ENCODE data around the gene MLC1. TPM values are rescaled to one million over a fixed set of nuclear protein-coding genes. Genes with fewer than 3 reads are reported as not detected.

Gene MLC1
- polyA plus RNA-seq, 1 donor: 1.3 TPM

DNA sequence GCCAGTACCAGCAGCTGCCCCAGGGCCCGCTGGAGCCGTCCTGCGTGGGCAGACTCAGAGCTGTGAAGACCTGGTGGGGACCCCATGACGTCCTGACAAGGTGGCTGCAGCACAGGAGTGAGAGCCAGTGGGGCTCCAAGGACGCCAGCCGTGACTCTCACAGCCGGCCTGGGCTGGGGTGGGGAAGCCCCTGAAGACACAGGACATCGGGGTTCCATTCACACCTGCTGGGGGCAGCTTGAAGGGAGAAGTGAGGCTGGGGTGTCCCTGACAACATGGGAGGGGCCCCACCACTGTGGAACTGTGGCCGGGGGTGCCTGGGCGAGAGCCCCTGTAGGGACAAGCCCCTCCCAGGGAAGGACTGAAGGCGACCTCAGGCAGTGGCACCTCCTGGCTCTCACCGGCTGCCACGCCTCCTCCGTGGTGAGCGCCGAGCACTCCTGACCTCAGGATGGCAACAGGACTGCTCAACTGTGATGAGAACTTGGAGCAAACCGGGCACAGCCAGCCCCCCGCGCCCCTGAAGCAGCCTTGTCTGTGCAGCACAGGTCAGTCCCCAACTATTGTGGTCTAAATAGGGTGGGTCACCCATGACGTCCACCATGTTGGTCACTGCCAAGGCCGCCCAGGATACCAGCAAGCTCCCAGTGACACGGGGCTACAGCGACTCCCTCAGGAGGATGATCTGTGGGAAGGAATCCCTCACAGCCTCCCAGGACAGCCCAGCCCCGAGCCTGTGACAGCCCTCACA, 49.9 kb downstream of the MLC1 start:
- no peak for DNase-seq

DNA sequence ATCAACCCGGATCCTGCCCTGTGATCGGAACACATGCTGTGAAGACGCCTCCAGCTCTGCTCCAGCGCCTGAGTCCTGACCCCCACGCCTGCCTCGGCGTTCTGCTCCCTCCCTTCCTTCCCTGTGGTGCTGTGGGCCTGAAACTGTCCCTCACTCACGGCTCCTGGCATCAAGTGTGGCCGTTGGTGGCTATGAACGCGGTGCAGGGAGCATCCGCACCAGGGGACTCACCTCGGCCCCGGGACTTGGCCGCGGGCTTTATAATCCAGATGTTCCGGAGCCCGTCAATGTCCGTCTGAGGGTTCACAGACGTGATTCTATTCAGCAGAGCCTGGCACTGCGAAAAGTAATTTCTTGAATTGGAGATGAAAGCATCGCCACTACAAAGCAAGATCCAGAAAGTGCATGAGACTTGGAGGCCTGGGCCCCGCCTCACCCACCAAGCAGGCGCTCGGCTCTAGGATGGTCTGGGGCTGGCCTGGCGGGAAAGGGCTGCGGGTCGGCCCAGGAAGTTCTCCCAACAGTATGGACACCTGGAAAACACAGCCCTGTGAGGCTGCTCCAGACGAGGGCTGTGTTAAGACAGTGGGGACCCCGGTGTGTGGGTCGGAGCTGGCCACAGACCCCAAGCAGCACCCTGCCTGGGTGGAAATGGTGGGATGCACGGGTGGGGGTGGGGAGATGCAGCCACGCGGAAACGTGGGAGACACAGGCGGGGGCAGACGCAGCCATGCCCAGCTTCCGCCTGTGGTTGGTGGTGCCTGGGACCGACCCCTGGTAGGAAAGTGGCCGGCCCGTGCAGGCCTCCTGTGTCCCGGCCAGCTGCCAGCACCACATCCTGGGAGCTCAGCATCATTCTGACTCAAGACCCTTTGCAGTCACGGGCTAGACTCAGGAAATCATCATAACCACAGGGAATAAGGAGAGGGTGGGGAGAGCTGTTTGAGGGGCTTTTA, 50.8 kb downstream of the MLC1 start:
- no peak for DNase-seq

DNA sequence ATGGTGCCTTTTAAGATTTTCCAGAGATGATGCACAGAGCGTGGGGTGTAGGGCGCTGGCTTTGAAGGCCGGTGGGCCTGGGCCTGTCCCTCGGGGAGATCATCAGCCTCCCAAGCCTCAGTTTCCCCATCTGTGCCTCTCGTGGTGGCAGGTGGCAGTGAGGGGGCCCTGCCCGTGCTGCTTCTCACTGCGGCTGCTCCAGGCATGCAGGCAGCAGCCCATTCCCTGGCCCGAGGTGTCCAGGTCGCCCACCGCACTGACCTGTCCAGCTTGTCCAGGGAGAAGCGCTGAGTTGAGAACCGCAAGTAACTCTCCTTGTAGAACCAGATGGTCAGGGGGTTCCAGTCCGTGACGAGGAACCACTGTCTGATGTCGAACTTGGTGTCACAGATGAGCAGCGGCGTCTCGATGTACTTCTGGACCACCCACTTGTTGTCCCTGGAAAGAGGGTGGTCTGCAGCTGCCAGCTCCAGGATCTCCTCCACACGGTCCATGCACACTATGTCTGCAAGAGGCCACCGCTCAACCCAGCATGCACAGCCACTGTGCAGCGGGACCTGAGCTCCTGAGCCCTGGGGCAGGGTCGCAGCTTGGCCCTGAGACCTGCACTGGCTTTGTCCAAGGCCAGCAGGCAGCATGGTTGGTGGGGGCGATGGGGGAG, 52.2 kb downstream of the MLC1 start:
- DNase-seq: no peak

DNA sequence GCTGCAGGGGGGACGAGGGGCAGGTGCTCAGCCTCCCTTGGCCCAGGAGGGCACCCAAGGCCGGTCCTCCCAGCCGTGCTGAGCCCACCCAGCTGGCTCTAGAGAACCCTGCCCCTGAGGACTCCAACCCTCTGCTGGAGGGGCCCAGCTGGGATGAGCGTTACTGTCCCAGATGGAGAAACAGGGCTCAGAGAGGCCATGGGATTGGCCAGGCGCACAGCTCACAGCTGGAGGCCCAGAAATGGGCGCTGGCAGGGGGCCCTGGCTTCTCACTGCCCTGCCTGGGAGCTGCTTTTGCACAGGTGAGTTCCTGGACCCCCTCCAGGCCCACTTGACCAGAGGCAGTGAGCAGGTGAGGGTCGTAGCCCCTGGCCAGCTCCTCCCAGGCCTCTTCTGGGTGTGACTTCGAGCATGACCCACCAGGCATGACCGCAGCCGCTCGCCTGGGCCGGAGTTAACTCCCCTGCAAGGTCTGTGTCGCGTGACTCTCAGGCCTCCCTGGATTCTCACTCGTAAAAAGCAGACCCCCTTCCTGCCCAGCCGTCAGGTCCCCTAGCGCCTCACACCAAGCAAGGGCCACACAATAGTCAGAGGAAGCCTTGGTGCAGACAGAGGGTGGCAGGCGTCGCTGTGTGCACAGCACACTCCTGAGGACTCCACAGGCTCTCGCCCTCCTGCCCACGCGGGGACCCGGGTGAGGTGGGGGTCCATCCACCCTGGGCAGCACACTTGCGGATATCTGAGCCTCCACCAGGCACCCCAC, 52.9 kb downstream of the MLC1 start:
- no peak for DNase-seq

- no peak for DNase-seq
Measured at GRCh38 chr22:50031189-50032091, 53.8 kb downstream of the MLC1 start.

DNA sequence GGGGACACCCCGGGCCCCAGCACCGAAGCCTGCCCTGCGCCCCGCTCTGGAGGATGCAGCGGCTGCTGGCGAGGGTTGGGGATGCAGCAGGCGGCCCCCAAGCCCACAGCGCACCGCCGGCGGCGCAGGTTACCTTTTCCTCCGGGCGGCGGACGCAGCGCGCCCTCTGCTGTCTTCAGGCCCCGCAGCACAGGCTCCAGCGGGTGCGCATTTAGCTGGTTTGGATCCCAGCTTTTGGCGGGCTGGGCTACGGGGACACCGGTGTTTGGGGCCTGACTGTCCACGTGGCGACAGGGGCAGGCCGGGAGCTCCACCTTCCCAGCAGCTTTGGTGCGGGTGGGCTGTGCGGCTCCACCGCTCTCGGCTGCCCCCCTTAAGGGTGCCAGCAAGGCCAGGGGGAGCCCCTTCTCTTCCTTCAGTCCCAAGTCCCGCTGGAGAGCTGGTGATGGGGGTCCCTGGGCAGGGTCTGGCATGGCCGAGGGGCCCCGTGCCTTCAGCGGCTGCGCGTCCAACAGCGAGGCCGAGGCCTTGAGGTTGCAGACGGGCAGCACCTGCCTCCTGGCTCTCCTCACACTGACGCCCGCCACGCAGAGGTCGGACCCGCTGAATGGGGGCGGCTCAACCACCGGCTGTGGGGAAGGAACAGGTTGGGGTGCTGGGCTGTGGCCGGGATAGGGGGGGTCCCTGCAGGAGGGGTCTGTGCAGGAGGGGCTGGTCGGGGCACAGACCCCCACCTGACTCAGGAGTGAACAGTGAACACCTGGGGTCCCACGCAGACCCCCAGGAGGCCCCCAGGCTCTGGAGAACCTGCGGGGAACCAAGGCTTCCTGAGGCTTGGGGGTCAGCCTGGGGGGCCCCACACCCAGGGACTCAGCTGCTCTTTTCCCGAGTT, 54.7 kb downstream of the MLC1 start:
- peak; percentile 62 for DNase-seq

DNA sequence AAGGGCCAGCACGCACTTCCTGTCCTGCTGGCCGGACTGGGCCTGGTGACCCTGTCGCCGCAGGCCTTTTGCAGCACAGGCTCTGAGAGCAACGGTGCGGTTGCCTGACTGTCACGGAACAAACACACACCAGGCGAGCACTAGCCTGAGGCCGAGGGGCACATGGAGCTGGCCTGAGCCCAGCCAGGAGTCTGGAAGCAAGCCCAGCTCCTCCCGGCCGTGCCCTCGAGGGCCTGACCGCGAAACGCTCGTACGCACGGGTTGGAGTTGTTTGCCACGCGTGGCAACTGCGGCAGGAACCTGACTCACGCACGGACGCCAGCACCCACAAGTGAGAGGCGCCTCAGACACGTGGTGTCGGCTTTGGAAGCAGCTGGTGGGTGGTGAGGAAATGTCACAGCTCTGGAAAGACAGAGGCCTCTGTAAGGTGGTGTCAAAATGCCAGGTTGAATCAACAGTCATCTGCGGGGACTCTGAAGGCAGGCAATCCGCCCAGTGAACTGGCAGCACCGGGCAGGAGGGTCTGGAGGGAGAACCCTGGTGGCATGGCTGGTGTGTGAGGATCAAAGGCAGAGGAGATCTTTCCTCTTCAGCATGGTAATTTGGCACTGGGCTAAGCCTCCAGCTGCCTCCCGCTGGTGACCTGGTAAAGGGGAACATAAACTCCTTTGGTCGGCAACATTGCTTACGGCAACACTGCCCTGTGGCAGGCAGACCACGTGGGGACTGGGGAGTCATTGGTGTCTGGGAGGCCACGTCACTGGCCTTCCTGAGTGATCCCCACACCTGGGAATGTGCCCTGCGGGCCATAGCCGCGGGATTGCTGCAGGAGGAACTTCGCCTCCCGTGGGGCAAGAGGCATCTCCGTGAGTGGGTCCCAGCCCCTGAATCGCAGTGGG, 57.3 kb downstream of the MLC1 start:
- no peak for DNase-seq

DNA sequence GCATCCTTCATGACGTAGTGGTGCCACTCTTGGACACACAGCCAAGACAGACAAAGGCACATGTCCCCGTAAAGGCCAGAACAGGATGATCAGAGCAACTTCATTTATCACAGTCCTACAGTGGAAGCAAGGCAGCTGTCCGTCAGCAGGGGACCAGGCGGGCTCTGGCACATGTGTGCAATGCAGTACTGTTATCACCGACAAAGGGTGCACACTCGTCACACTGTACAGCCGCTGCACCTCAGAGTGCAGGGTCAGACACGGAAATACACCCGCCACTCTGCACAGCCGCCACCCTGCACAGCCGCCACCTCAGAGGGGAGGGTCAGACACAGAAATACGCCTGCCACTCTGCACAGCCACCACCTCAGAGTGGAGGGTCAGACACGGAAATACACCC, 59.2 kb downstream of the MLC1 start:
- DNase-seq: no peak

DNA sequence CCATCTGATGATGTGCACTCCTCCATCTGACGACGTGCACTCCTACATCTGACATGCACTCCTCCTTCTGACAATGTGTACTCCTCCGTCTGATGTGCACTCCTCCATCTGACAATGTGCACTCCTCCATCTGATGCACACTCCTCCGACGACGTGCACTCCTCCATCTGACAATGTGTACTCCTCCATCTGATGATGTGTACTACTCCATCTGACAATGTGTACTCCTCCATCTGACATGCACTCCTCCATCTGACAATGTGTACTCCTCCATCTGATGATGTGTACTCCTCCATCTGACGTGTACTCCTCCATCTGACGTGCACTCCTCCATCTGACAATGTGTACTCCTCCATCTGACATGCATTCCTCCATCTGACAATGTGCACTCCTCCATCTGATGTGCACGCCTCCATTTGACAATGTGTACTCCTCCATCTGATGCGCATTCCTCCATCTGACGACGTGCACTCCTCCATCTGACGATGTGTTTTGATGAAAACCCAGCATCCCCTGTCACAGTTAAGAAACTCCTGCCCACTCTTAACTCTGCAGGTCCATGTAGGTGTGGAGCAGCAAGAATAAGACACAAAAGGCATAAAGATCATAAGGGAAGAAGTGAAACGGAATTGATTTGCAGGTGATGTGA, 62.9 kb downstream of the MLC1 start:
- no peak for DNase-seq

- DNase-seq: no peak
Measured at GRCh38 chr22:50020606-50021005, 64.6 kb downstream of the MLC1 start.

DNA sequence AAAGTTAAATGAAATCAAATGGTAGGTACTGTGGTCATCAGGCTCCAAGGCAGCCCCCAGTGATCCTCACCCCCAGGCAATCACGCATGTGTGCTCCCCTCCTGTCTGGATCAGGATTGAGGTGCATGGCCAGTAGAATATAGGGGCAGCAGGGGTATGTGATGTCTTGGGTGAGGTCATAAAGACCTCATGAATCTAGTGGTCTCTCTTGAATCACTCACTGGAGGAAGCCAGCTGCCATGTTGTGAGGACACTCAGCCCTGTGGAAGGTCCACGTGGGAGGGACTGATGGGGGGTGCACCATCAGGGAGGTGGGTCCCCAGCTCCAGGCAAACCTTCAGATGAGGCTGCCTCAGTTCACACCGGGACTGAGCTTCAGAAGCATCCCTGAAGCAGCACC, 65.9 kb downstream of the MLC1 start:
- no peak for DNase-seq

- no peak for DNase-seq
Measured at GRCh38 chr22:50018608-50019285, 66.5 kb downstream of the MLC1 start.

GRCh38 chr22:50017701-50018224, 67.5 kb downstream of the MLC1 start:
- DNase-seq: no peak

GRCh38 chr22:50016988-50017700, 68.1 kb downstream of the MLC1 start:
- DNase-seq: no peak

GRCh38 chr22:50016308-50016987, 68.8 kb downstream of the MLC1 start:
- DNase-seq: no peak
